ENCODE measurements around the gene TTLL7. TPM values are rescaled to one million over a fixed set of nuclear protein-coding genes. Genes with fewer than 3 reads are reported as not detected.

Gene TTLL7
- total RNA-seq, 4 donors from 2014 or later = 5.8 to 7.7 (median 7.2) TPM

- TF ChIP-seq, protein P1, sequence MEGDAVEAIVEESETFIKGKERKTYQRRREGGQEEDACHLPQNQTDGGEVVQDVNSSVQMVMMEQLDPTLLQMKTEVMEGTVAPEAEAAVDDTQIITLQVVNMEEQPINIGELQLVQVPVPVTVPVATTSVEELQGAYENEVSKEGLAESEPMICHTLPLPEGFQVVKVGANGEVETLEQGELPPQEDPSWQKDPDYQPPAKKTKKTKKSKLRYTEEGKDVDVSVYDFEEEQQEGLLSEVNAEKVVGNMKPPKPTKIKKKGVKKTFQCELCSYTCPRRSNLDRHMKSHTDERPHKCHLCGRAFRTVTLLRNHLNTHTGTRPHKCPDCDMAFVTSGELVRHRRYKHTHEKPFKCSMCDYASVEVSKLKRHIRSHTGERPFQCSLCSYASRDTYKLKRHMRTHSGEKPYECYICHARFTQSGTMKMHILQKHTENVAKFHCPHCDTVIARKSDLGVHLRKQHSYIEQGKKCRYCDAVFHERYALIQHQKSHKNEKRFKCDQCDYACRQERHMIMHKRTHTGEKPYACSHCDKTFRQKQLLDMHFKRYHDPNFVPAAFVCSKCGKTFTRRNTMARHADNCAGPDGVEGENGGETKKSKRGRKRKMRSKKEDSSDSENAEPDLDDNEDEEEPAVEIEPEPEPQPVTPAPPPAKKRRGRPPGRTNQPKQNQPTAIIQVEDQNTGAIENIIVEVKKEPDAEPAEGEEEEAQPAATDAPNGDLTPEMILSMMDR (IDR thresholded peaks at IDR 0.05; ENCODE audit: low read depth) = no peak
These were observed 141.8 kb downstream of the TTLL7 start for GRCh38 chr1:83857103-83857502.

DNA sequence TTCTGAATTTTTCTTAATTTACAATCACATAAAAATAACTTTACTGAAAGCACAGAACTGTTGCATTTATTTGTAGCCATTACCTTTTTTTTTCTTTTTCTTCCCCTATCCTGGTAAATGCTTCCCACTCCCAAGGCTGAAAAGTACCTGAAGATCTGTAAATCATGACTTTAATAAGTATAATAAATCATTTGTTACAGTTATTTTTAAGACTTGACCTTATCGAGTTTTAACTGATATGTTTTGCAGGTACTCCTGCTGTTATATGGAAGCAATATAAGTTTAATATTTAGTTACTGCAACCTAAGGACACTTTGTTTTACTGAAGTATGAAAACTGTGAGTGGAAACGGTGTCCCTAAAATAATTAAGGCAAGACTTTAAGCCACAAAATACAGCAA lies 142.6 kb downstream of the TTLL7 start:
- TF ChIP-seq, protein P1 (IDR thresholded peaks at IDR 0.05; ENCODE audit: low read depth) = no peak

GRCh38 chr1:83854456-83854855 lies 144.5 kb downstream of the TTLL7 start:
- TF ChIP-seq, protein P1 (IDR thresholded peaks at IDR 0.05; ENCODE audit: low read depth) = no peak

DNA sequence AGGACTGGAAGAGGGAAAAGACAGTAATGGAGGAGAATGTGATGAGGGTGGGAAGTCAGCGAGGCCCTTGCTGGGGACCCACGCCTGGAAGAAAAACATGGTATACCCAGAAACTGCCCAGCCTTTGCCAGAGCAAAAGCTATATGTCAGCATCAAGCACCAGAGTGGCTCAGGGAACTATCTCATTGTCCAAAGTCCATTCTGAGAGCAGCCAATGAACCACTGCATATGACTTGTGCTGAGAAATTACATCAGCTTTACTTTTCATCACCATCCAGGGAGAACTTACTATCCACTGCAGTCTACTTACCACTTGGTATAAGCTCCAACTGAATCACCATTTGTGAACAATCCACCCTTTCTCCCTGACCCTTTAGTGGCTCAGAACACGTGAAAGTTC lies 148.1 kb downstream of the TTLL7 start:
- TF ChIP-seq, protein P1 (IDR thresholded peaks at IDR 0.05; ENCODE audit: low read depth) = no peak

- TF ChIP-seq, protein P1 (IDR thresholded peaks at IDR 0.05; ENCODE audit: low read depth) = no peak
These were observed 149.5 kb downstream of the TTLL7 start for GRCh38 chr1:83849191-83850061.

- TF ChIP-seq, protein P1 (IDR thresholded peaks at IDR 0.05; ENCODE audit: low read depth) = no peak
These were observed 152.8 kb downstream of the TTLL7 start for GRCh38 chr1:83846138-83846537.

DNA sequence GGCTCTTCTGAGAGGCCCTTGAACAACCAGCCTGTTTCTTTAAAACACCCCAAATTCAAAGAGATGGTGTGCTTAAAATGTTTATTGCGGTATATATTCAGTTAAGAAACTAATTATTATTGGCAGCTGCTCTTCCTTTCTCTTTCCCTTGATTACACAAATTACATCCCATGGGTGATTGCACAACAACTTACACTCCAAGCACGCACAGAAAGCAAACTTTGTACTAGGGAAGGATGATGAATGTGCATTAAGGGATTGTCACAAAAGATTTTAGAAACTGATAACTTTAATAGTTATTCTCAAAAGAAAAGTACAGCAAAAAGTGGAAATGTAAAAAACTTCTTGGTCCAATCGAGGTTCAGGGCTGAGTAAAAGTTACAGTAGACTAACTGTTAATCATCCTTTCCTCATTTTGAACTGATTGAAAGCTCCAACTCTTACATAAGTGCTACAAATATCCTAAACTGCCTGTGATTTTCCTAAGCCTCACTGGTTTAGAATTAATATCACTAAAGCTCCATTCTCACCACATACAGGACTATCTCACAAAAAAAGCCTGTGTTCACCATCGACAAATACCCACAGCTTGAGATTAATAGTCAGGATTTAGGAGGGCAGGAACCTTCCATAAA lies 153.4 kb downstream of the TTLL7 start:
- TF ChIP-seq, protein P1 (IDR thresholded peaks at IDR 0.05; ENCODE audit: low read depth) = no peak
